Stimulated activated CD8-positive, alpha-beta memory T cell treated with anti-CD3 and anti-CD28 coated beads, Interleukin-7, amount 100 ng/mL, for 24 hours (primary cell): ENCODE measurements around the gene TRIP11.

Experiments used
- DNase-seq: peaks from one replicate; pipeline ENCODE4 v3.0.0-alpha.2; 2020; ENCODE audit warnings: low read depth

The TRIP11 gene

DNA sequence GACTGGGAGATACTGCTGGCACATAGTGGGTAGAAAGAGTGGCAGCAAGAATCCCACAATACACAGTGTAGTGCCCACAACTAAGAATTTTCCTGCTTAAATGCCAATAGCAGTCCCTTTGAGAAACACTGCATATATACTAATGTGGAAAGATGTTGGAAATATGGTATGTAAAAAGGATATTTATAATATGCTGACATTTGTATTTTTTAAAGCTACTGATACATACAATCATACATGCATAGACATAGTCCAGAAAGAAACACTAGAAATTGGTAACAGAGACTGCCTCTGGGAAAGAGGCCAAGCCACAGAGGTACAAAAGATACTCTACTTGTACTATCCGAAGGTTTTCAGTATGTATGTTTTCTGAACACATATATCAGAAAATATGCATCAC lies 30.3 kb downstream of the TRIP11 start:
- no peak for DNase-seq

DNA sequence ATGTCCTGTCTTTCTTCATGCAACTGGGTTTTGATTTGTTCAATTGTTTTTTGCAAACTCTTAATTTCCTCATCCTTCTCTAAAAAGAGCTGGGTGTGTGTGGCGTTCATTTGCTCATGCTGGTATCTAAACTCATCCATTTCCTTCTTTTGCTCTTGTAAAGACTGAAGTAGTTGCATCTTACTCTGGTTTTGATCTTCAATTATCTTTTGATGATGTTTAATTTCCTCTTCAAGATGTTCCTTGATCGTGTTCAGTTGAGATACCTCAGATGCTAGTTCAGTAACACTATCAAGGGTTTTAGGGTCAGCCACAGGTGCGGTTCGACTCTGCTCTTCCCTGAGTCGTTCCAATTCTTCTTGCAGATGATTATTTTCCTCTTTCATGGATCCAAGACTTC lies 34.8 kb downstream of the TRIP11 start:
- no peak for DNase-seq

DNA sequence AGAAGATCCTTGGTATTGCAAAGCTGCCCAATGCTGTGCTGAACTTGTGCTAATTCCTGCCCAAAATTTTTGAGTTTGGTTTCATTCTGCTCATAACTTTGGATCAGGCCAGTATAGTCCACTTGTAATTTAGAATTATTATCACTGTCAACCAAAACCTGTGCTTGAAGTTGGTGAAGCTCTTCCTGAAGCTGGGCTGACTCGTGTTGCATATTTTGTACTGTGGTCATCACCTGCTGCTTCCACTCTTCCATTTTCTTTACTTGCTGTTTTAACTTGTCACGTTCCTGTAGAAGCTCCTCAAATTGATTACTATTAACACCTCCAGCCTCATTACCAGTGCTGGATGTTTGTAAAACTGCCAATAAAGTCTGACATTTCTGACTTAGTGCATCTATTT lies 35.8 kb downstream of the TRIP11 start:
- DNase-seq, result no peak

DNA sequence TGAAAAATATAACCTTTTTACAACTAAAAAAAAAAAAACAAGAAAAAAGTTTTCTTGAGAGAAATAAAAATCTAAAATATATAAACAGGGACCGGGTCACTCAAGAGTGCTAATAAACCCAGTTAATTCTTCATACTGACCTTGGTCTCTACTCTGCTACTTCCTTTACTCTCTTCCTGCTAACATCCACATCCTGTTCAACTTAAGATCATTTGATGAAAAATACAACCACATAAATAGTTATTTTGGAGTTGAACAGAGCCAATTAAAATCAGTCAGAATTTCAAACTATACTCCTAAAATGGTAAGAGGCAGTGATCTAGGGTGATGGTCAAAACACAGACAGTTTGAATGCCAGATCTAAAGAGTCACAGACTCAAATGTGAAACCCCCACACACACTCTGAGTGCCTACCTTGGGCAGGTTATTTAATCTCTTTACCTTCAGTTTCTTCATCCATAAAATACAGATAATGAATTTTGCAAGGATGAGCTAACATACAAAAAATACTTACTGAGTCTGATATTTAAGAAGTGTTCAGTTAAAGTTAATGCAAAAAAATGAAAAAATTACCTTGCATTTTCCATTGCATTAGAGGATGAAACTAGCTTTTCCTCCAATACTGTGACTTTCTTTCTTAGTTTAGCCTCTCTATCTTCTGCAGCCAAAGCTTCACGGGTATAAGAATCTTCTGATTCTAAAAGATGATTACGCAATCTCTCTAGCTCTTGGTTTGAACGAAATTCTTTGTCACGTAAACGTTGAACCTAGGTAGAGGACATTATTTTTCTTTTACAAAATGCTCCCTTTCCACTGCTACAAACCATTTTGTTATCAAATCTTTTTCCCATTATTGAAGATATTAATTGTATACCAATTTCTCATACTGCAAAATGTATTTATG lies 40.9 kb downstream of the TRIP11 start:
- DNase-seq, result no peak

DNA sequence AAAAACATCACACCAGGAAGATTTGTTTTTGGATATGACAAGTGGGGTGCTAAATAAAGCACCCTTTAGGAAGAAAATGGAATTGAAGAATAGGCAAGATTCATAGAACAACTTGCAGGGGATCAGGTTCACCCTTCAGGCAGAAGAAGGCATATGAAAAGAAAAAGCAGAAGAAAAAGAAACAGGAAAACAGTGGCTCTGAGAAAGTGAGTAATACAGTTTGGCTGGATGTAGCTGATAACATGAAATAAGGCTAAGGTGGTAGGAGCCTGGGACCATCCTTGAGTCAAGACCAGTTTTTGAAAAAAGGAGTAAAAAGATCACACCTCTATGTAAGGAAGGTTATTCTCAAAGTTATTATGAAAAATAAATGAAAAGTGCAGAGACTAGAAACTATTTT lies 42.4 kb downstream of the TRIP11 start:
- no peak for DNase-seq

DNA sequence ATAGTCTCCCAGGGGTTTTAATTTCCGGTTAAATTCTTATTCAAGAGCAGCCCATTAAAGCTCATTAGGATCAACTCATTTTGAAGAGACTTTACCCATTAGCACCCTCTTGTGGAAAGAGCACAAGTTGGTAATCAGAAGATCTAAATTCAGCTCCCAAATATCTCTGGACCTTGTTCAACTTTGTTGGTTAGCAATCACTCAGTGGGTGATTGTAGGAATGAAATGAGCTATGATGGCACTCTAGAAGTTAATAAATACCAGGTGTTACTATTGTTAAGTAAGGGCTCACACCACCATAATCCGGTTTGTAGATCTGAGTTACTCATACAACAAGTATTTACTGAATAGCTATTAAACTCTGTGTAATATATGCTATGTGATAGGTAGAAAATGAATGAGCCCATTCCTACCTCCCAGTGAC lies 42.9 kb downstream of the TRIP11 start:
- DNase-seq, result no peak

DNA sequence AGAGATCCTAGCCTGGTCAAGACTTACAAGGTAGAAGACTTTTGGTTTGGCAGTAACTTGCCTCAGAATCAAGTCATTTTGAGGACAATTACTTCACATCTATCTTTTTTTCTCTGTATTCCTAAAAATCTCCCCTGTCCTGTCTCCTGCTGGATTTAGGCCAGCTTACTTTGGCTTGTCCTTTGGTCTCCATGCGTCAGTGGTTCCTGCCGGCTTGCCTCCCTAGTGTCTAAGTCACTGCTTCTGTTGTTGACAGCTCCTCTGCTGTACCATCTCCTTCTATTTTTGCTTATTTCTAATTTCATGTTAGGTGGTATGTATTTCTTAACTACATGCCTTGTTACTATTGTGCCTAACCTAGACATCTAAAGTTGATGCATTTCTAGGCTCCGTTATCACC lies 52.7 kb downstream of the TRIP11 start:
- DNase-seq, result no peak

DNA sequence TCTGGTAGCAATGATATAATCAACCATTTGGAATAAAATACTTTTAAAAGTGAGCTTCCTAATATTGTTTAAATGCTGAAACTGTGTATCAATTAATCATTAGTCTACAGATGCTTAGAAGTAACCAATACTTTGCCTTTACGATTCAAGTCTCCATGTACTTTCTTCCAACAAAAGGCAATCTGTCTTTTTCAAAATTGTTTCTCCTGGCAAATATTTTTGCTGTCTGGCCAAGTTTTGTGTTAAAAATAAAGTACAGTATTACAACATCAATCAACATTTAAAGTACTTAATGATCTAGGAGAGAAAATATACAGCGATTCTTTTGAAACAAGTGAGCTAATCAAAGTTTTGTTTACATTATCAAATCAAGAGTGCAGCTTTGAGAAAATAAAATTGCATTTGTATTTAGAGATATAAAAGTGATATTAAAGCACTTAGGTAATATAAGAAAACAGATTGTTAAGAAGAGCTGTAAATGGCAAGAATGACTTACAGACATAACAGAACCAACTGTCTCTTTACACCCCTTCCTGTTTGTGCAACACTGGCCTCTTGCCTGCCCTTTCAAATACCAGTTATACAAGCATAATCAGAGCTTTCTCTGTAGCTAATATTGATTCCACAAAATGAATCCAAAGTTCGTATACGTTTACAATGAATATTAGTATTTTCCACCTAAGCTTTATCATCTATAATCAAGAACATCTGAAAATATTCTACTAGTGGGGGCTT lies 54.2 kb downstream of the TRIP11 start:
- DNase-seq, result no peak

DNA sequence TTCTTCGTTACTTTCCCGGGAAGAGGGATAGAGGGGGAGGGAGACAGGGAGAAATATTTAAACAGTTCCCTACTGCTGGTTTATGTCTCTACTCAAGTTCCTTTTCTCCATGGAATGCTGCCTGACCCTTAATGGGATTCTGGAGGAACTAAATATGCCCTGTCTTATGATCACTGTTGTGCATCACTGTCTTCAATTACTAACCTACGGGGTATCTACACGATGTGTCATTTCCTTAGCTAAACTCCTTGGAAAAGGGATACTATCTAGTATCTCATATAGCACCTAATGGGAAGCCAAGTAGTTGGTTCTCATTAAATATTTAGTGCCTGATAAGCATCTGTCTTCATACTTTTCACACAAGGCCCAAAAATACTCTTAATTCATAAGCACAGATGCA lies 54.9 kb downstream of the TRIP11 start:
- no peak for DNase-seq

DNA sequence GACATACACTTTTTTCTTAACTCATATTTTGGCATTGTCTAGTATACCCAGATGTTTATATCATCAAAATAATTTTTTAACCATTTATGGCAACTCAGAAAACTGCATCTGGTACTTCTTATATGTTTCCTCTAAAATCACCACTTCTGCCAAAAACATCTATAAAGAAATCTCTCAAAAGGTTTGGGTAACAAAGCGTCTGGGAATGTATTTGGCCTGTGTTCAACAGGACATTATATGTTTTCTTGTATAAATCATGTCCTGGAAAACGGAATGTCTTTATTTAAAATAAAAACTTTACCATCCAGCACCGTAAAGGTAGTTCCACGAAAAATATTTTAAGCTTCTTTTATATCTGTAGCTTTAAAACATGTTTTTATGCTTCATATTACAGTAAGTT lies 56.3 kb downstream of the TRIP11 start:
- DNase-seq, result no peak

DNA sequence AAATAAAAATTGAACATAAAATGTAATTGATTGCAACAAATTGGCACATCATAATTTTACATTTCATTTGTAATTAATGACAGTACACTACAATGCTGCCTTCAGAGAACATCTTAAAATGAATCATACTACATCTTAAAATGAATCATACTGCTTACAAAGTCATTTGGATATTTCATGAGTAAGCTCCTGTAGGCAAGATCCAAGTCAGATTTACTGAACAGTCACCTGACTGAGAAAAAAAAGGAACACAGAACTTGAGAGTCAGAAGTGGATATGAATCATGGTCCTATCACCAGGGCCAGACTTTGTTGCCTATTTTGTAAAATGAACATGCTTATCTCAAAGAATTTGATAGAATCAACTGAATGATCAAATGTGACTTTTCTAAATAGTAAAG lies 59.7 kb downstream of the TRIP11 start:
- no peak for DNase-seq

DNA sequence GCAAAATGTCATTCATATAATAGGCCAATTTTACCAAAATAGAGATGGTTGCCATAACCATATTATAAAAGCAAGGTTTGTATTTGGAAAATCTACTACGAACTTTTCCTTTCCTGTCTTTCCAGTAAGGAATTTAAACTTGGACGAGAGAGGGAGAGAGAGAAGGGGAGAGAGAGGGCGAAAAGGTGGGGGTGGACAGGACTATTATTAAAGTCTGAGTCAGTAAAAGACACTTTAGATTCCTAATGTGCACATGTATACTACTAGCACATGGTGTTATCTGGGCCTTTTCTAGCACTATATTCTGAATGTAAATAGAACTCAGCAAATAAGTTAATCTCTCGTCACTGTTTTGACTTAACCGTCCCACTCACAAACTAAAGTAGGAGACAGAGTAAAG lies 62.0 kb downstream of the TRIP11 start:
- no peak for DNase-seq

DNA sequence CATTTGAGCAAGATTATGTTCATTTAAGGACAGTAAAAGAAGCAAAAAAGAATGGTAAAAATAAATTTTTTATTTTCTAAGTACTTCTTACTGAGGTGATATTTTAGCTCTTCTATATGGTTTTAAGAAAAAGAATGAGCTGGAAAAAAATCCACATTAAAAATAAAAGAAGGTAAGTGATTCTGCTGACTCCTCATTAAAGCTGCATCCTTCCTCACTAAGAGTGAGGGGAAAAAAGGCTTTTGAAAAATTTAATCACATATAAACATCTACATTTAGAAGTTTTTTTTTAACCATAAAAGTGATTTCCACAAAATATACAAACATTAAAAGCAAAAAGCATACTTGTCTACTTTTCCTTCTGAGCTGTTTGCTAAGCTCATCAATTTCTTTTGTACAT lies 64.1 kb downstream of the TRIP11 start:
- no peak for DNase-seq

DNA sequence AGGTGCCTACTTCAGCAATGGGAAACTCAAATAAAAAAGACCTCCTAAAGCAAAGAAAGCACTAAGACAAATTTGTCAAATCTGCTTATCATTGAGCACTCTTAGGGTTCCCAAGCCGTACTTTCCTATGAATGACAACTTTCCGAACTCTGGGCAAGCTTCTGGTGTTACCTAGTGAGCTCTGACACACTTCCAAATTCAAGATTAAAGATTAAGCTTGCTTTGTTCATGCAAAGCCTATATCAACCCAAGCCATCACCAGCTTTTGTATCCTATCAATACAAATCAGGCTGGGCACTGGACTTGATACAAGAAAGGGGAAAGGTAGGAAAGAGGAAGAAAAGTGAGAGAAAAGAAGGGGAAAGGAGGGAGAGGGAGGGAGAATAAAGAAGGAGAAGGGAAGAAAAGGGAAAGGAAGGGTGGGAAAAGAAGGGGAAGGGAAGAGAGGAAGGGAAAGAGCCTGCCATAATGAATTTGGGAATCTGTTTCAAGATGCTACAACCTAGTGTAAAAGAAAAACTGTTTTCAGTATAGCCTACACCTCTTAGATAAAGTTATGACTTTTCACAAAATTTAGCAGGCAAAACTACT lies 68.6 kb downstream of the TRIP11 start:
- no peak for DNase-seq

DNA sequence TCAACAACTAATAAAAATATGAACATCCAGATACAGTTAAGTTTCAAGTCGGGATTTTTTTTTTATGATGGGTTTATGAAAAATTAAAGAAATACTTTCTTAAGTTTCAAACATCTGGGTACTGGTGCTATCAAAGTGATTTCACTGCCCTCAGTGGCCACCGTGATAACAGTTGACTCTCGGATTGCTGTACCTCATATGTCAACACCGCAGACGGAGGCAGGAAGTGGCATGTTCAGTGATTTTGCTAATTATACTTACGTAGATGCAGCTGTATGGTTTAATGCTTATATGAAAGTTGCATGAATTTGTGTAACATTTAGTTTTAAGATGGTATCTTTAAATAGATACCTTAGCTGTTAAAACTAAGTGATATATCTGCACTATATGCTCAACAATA lies 71.6 kb downstream of the TRIP11 start:
- DNase-seq, result no peak

DNA sequence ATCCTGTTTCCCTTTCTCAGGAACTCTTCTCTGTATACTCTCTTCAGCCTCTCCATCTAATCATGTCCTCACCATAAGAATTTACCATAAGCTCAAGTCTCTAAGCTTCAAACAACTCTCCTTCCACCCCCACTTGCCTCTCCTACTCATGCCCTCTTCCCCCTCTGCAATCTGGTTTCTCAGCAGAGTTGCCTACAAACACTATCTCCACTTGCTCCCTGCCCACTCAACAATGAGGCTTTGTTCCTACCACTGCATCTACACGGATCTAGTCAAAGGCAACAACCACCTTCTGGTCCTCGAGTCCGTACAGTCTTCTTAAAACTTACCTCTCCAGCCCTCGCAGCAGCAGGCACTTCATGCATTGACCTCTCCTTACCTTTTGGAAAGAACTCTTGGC lies 75.1 kb downstream of the TRIP11 start:
- no peak for DNase-seq

DNA sequence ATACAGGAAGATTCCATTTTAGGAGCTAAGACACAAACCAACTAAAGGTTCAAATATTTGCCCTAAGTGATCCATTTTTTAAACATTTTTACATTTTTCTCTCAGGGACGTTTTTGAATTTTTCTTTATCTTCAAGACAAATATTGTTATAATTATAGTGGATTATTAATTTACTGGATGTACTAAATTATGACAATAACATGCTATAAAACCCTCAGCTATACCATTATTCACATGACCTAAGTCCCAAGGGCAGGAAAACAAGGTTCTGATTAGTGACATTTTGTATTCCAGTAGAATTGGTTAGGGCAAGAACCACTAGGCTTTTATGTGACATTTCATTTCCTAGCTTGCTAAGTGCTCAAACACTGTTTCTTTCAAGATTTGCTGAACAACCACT lies 75.8 kb downstream of the TRIP11 start:
- no peak for DNase-seq

DNA sequence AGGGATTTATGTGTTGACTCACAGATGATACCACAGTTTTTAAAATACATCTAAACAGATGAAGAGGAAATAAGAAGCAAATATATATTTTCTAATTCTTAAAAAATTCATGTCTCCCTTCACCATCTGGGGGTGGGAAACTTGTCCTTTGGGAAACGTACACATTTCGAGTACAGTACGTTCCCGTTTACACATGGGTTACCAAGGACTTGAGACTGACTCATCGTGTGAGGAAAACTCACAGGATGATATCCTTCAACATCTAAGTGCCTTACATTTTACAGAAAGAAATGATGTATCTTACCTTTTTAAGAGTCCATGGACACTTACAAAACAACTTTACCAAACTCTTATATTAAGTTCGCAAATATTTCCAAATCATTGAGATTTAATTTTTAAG lies 76.4 kb downstream of the TRIP11 start:
- no peak for DNase-seq

DNA sequence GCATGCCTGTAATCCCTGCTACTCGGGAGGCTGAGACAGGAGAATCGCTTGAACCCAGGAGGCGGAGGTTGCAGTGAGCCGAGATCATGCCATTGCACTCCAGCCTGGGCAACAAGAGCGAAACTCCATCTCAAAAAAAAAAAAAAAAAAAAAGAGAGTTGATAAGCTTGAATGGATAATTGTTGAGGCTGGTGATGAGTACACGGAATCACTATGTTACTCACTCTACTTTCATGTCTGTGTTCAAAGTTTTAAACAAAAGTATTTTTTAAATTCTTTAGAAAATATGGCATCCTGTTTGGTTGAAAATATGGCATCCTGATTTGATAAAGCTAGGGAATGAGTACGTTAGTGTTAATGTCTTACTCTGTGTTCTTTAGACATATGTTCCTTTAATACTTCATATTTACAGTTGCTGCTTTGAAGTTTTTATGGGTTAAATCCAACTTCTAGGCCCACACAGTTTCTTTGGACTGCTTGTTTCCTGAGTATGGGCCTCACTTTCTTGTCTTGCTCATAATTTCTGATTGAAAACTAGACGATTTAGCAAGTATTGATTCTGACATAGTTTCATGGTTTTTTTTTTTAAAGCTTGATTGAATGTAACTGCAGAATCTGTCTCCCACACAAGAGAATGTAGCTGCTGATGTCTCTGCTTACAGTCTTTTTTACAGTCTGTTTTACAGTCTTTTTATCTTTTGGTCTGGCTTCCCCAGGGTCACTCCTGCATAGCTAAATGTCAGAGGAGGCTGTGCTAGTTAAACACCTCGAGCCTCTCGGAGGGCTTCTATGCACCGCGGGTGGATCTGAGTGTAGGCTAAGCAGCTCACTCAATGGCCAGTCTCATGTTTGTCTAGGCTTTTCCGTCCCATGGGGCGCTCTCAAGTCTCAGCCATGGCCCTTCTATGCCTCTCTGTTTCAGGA lies 78.3 kb downstream of the TRIP11 start:
- no peak for DNase-seq

DNA sequence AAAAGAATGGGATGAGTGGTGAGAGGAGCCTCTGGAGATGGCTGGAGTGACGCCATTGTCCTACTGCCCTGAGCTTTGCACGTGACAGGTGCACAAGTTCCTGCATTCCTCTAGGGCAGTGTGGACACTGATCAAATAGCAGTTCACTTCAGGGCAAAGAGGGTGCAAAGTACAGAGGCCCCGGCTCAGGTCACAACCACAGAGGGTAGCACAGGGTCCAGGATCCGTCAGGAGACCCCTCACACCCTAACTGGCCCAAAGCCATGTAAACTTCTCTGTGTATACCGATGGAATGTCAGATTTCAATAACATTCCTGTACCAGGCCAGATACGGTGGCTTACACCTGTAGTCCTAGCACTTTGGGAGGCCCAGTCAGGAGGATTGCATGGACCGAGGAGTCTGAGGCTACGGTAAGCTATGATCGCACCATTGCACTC lies 82.0 kb downstream of the TRIP11 start:
- DNase-seq, result no peak

DNA sequence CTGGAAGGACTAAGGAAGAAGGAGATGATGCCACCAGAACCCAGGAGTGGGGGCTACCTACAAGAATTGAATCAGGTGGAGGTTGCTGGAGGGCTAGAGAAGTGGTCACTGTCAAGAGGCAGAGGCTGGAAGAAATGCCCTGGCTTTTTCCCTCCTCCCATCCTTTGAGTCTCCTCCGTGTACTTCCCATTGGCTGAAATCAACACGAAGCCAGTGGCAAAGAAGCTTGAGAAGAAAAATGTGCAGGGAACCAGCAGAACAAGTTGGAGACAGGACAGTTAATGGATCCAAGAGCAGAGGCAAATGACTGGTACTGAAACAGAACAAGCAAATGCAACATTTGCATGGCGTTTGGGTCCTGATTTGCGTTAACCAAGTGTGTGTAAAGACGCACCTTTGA lies 83.2 kb downstream of the TRIP11 start:
- no peak for DNase-seq

DNA sequence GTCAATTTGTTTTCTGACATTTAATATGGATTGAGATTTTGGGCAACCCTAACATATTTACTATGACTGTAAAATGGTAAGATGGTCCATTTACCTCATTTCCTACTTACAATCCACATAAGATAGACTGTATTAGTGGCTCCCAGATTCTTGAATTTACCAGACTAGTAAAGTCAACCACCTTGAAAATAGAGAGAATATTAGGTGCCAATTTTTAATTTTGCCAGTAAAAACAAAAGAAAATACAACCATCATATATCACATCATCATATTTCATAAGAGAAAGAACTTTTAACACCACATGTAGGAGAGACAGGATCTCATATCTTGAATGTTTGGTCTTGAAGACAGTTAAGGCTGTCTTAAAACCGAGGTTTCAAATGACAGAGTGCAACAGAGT lies 84.7 kb downstream of the TRIP11 start:
- no peak for DNase-seq
